A549 (cell line): Measurements from ENCODE around the gene DENR. TPM values are rescaled to one million over a fixed set of nuclear protein-coding genes. Genes with fewer than 3 reads are reported as not detected.

Experiments
- ATAC-seq, 2 experiments: fragments of 200-7000 bp in 1 of 2; fragments of >200 bp in 1 of 2; cut with Nextera tagmentation in 1 of 2; cut with Tn5 transposase in 1 of 2; 3 replicates each; pipeline versions ENCODE4 v1.8.0 to v1.9.1; 2018 to 2020; ENCODE audit warnings: mild to moderate bottlenecking in 1 of 2, moderate library complexity in 1 of 2
- CTCF ChIA-PET: fragments of 300-600 bp; sonication (Branson Sonifier 250); formaldehyde crosslinking; extraction: SDS; loops from one replicate; lab custom pipeline; 2021; ENCODE audit warnings: antibody characterized with exemption, inconsistent platforms; lab: Yijun Ruan, JAX
- POLR2A ChIA-PET: fragments of 350-600 bp; formaldehyde crosslinking; extraction: SDS; loops from one replicate; lab custom pipeline; 2021; ENCODE audit warnings: antibody characterized with exemption, inconsistent platforms; lab: Yijun Ruan, JAX
- DNase-seq, 2 experiments: peaks; one replicate each; pipeline versions ENCODE4 v3.0.0 to v3.0.0-alpha.2; 2011 to 2016; ENCODE audit warnings: low read depth in 1 of 2, low spot score in 1 of 2
- FAIRE-seq: peaks from 2 replicates; lab custom pipeline; 2011; peaks lifted over from hg19 to GRCh38; lab: Jason Lieb, UNC
- H3K27ac ChIP-seq, 2 experiments: fragments of >200 bp; sonication (Bioruptor Twin); formaldehyde crosslinking; 3 replicates each; pipeline ENCODE4 v1.5.1; 2016 to 2017
- H3K4me1 ChIP-seq: fragments of >200 bp; sonication (Bioruptor Twin); formaldehyde crosslinking; 3 replicates; pipeline ENCODE4 v1.6.1; 2016
- H3K4me2 ChIP-seq: fragments of >200 bp; sonication (Bioruptor Twin); formaldehyde crosslinking; 3 replicates; pipeline ENCODE4 v1.6.1; 2016
- H3K4me3 ChIP-seq: fragments of >200 bp; sonication (Bioruptor Twin); formaldehyde crosslinking; 3 replicates; pipeline ENCODE4 v1.5.1; 2016
- H3K9me3 ChIP-seq: fragments of >200 bp; sonication (Bioruptor Twin); formaldehyde crosslinking; 3 replicates; pipeline ENCODE4 v1.6.1; 2016
- ATOH8 ChIP-seq: fragments of 250-450 bp; sonication (Bioruptor Pico); IDR thresholded peaks from 2 replicates; pipeline ENCODE4 v1.5.0; 2020; ENCODE audit warnings: low read depth, mild to moderate bottlenecking, moderate library complexity
- CBX2 ChIP-seq: fragments of 200-600 bp; sonication (generic); IDR thresholded peaks from 2 replicates; pipeline ENCODE4 v1.6.1; 2016; ENCODE audit warnings: low read depth, mild to moderate bottlenecking, borderline replicate concordance
- CBX8 ChIP-seq: fragments of 200-600 bp; sonication (generic); IDR thresholded peaks from 2 replicates; pipeline ENCODE4 v1.6.1; 2016
- CEBPB ChIP-seq, 2 experiments: fragments of >200 bp in 1 of 2; sonication (Bioruptor Twin) in 1 of 2; formaldehyde crosslinking in 1 of 2; IDR thresholded peaks; 2 replicates each; pipeline ENCODE4 v1.6.1; 2012 to 2016
- CHD2 ChIP-seq: fragments of 150-350 bp; IDR thresholded peaks from 2 replicates; pipeline ENCODE4 v1.6.1; 2014; ENCODE audit warnings: low read length; ENCODE audit not compliant: partially characterized antibody
- EP300 ChIP-seq, 2 experiments: fragments of >200 bp; sonication (Bioruptor Twin); formaldehyde crosslinking; IDR thresholded peaks; 2 replicates in 1 of 2; 3 replicates in 1 of 2; pipeline ENCODE4 v1.6.1; 2016 to 2017
- FOSB ChIP-seq: fragments of 250-450 bp; sonication (Bioruptor Pico); IDR thresholded peaks from 2 replicates; pipeline ENCODE4 v1.5.0; 2020; ENCODE audit warnings: mild to moderate bottlenecking, moderate library complexity
- FOSL2 ChIP-seq, 2 experiments: fragments of 450-650 bp in 1 of 2; fragments of >200 bp in 1 of 2; sonication (Bioruptor Twin) in 1 of 2; formaldehyde crosslinking; IDR thresholded peaks; 2 replicates each; pipeline versions ENCODE4 v1.5.0 to v1.6.1; 2016 to 2020; ENCODE audit warnings: mild to moderate bottlenecking in 1 of 2, moderate library complexity in 1 of 2
- FOXS1 ChIP-seq: fragments of 250-450 bp; sonication (Bioruptor Pico); IDR thresholded peaks from 2 replicates; pipeline ENCODE4 v1.5.0; 2020; ENCODE audit warnings: mild to moderate bottlenecking, moderate library complexity
- HDAC2 ChIP-seq: fragments of 200-600 bp; sonication (generic); IDR thresholded peaks from 2 replicates; pipeline ENCODE4 v1.6.1; 2016
- HEYL ChIP-seq: fragments of 250-450 bp; sonication (Bioruptor Pico); IDR thresholded peaks from 2 replicates; pipeline ENCODE4 v1.8.0; 2021; ENCODE audit warnings: mild to moderate bottlenecking, moderate library complexity
- HOXB5 ChIP-seq: fragments of 250-450 bp; sonication (Bioruptor Pico); IDR thresholded peaks from 2 replicates; pipeline ENCODE4 v1.5.0; 2020; ENCODE audit warnings: mild to moderate bottlenecking, moderate library complexity
- JUNB ChIP-seq: fragments of >200 bp; sonication (Bioruptor Twin); formaldehyde crosslinking; IDR thresholded peaks from 2 replicates; pipeline ENCODE4 v1.6.1; 2016
- KDM1A ChIP-seq: fragments of 200-600 bp; sonication (generic); IDR thresholded peaks from 2 replicates; pipeline ENCODE4 v1.6.1; 2016; ENCODE audit warnings: low read depth, mild to moderate bottlenecking
- NFE2L2 ChIP-seq: fragments of 150-350 bp; conservative IDR thresholded peaks from 2 replicates; pipeline ENCODE4 v1.6.1; 2014; ENCODE audit warnings: low read length
- NR3C1 ChIP-seq: fragments of >200 bp; sonication (Bioruptor Twin); formaldehyde crosslinking; IDR thresholded peaks from 3 replicates; pipeline ENCODE4 v1.6.1; 2017
- POLR2A ChIP-seq: IDR thresholded peaks from 2 replicates; pipeline ENCODE4 v1.6.1; 2012; ENCODE audit warnings: mild to moderate bottlenecking, low read length
- RAD21 ChIP-seq, 2 experiments: fragments of >200 bp in 1 of 2; sonication (Bioruptor Twin) in 1 of 2; formaldehyde crosslinking in 1 of 2; IDR thresholded peaks in 1 of 2; conservative IDR thresholded peaks in 1 of 2; 2 replicates in 1 of 2; 3 replicates in 1 of 2; pipeline ENCODE4 v1.6.1; 2012 to 2018; ENCODE audit warnings: inconsistent platforms in 1 of 2
- RARB ChIP-seq: fragments of 250-450 bp; sonication (Bioruptor Pico); IDR thresholded peaks from 2 replicates; pipeline ENCODE4 v1.8.0; 2021; ENCODE audit warnings: mild to moderate bottlenecking, moderate library complexity
- REST ChIP-seq: fragments of 200-600 bp; sonication (generic); IDR thresholded peaks from 2 replicates; pipeline ENCODE4 v1.6.1; 2016; ENCODE audit warnings: antibody characterized with exemption, mild to moderate bottlenecking, moderate library complexity
- RFX5 ChIP-seq: fragments of 450-650 bp; IDR thresholded peaks from 2 replicates; pipeline ENCODE4 v1.7.1; 2014; ENCODE audit warnings: antibody characterized with exemption, mild to moderate bottlenecking, moderate library complexity
- SMC3 ChIP-seq: fragments of >200 bp; sonication (Bioruptor Twin); formaldehyde crosslinking; IDR thresholded peaks from 3 replicates; pipeline ENCODE4 v1.6.1; 2018; ENCODE audit warnings: inconsistent platforms
- SREBF2 ChIP-seq: fragments of 450-650 bp; IDR thresholded peaks from 2 replicates; pipeline ENCODE4 v1.6.1; 2014; ENCODE audit warnings: mild to moderate bottlenecking, moderate library complexity
- ZC3H11A ChIP-seq: fragments of 450-650 bp; IDR thresholded peaks from 2 replicates; pipeline ENCODE4 v1.6.1; 2014; ENCODE audit warnings: antibody characterized with exemption, mild to moderate bottlenecking
- WGBS: methylation state at CpG from one replicate; pipeline ENCODE4 v1.1.6; 2017; ENCODE audit errors: missing lambda C conversion rate; 5-methylcytosine and 5-hydroxymethylcytosine counted together
- polyA plus RNA-seq, 4 experiments: library from polyadenylated mRNA; depleted of rRNA in 3 of 4; stranded (reverse); fragments of >200 nt; fragmentation: RNase III in 1 of 4; extraction: RNeasy Plus Mini Kit Qiagen cat#74134 plus additional on column Dnase treatment in 1 of 4; gene quantifications; 2 replicates in 3 of 4; 3 replicates in 1 of 4; pipeline ENCODE4 v1.2.3, GENCODE V29; 2011 to 2017
- TF ChIP-seq, protein P1 (sequence below): fragments of 150-350 bp; IDR thresholded peaks from 2 replicates; pipeline ENCODE4 v1.6.1; 2014; ENCODE audit warnings: low read depth, mild to moderate bottlenecking, low read length
- TF ChIP-seq, protein P2 (sequence below): fragments of 450-650 bp; IDR thresholded peaks from 2 replicates; pipeline ENCODE4 v1.6.1; 2014; ENCODE audit warnings: antibody characterized with exemption

DENR gene
- polyA plus RNA-seq, 2 of the 4 experiments (the other 2 are of a cell fraction): 76.0 to 98.2 TPM

DNA sequence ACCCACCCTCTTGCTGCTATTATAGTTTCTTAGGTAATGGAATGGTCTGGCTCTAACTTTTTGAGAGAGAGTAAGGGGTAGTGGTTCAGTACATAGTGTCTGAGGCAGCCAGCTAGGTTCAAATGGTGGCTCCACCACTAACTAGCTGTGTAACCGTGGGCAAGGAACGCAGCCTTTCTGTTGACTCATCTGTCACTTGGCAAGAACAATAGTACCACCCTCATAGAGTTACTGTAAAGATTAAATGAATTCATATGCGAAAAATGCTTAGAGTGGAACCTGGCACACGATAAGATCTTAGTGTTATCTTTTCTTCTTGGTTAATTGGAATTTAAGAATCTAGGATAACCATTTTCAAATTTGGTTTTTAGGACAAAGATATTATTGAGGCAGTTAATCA lies 35.8 kb downstream of the DENR start:
- no peaks in the 10 kb centered on the region for H3K9me3 ChIP-seq
- ATAC-seq: no peak
- CTCF ChIA-PET: interaction anchor here (8.2 kb wide), 1 partner anchor 72 kb away, joined by 95 read pairs; no protein-coding TSS in a partner anchor
- 44% methylated on average over 4 of the region's 4 CpGs for WGBS
- POLR2A ChIA-PET: interaction anchor here (0.6 kb wide), 1 partner anchor 340 kb away, joined by 4 read pairs; no protein-coding TSS in a partner anchor
- TF ChIP-seq ATOH8 (no peak), FOXS1 (CRISPR knock-in tag) (no peak), ZC3H11A (no peak), RAD21 (conservative IDR thresholded peaks at IDR 0.05 in 1 of 2, IDR thresholded peaks at IDR 0.05 in 1 of 2) (no peak), CBX2 (no peak), POLR2A (no peak), CBX8 (no peak), RFX5 (no peak), FOSL2 (IDR thresholded peaks at IDR 0.05) (no peak), FOSL2 (CRISPR knock-in tag; IDR thresholded peaks at IDR 0.05) (no peak), CHD2 (no peak), KDM1A (no peak), CEBPB (IDR thresholded peaks at IDR 0.05) (no peak), JUNB (no peak), NR3C1 (no peak), FOSB (CRISPR knock-in tag) (no peak), SMC3 (no peak)
- TF ChIP-seq, all 56 proteins: peak for 0
- Histone ChIP-seq H3K27ac (no peak overlapping the region), H3K4me3 (no peak overlapping the region), H3K4me2 (no peak overlapping the region), H3K4me1 (no peaks in the 10 kb centered on the region)
- DNase-seq (no peak), FAIRE-seq (no peak)

DNA sequence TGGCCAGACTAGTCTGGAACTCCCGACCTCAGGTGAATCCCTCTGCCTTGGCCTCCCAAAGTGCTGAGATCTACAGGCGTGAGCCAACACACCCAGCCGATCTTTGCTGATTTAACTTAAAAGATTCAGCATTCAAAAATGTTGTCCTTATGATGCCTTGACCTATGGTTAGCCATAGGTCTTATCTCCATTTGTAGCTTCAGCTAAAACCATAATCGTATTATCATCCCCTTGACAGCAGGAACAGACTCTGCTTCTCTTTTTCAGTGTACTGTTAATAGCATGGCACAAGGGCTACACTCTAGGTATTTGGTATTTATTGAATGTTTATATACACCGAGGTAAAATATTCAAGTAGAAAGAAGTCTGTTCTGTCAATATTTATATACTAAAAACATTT lies 37.0 kb downstream of the DENR start:
- 67% methylated on average over 5 of the region's 5 CpGs for WGBS
- CTCF ChIA-PET: interaction anchor here (0.5 to 8.2 kb wide), 6 partner anchors 8 to 324 kb away, joined by 3 to 95 read pairs (median 6); partner anchors contain the start of gene DENR
- no peak overlapping the region for H3K27ac ChIP-seq
- TF ChIP-seq, protein P1, sequence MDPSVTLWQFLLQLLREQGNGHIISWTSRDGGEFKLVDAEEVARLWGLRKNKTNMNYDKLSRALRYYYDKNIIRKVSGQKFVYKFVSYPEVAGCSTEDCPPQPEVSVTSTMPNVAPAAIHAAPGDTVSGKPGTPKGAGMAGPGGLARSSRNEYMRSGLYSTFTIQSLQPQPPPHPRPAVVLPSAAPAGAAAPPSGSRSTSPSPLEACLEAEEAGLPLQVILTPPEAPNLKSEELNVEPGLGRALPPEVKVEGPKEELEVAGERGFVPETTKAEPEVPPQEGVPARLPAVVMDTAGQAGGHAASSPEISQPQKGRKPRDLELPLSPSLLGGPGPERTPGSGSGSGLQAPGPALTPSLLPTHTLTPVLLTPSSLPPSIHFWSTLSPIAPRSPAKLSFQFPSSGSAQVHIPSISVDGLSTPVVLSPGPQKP: no peak
- TF ChIP-seq EP300 (IDR thresholded peaks at IDR 0.05) (no peak), RAD21 (conservative IDR thresholded peaks at IDR 0.05 in 1 of 2, IDR thresholded peaks at IDR 0.05 in 1 of 2) (no peak), SREBF2 (no peak), ZC3H11A (no peak), RARB (CRISPR knock-in tag) (no peak), HDAC2 (no peak), NFE2L2 (no peak), FOSL2 (IDR thresholded peaks at IDR 0.05) (no peak), FOSL2 (CRISPR knock-in tag; IDR thresholded peaks at IDR 0.05) (no peak), HOXB5 (CRISPR knock-in tag) (no peak), REST (no peak), HEYL (CRISPR knock-in tag) (no peak)
- TF ChIP-seq, protein P2, sequence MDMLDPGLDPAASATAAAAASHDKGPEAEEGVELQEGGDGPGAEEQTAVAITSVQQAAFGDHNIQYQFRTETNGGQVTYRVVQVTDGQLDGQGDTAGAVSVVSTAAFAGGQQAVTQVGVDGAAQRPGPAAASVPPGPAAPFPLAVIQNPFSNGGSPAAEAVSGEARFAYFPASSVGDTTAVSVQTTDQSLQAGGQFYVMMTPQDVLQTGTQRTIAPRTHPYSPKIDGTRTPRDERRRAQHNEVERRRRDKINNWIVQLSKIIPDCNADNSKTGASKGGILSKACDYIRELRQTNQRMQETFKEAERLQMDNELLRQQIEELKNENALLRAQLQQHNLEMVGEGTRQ: no peak
- TF ChIP-seq, all 56 proteins: peak for 0
- Histone ChIP-seq H3K4me1 (no peaks in the 10 kb centered on the region), H3K4me3 (no peak overlapping the region), H3K4me2 (no peak overlapping the region), H3K9me3 (no peaks in the 10 kb centered on the region)
- no peak for DNase-seq
- ATAC-seq: no peak
- POLR2A ChIA-PET: no interaction called here
- no peak for FAIRE-seq
